OCI-LY1 (cell line): ENCODE data around the gene DCTN4.

Experiments used
- EZH2 ChIP-seq: fragments of 200-600 bp; sonication (generic), shearing (Covaris generic); IDR thresholded peaks from 2 replicates; pipeline ENCODE4 v1.8.0; 2017; ENCODE audit warnings: borderline replicate concordance, mixed run types, mild to moderate bottlenecking, antibody characterized with exemption, low read length, moderate library complexity, mixed read lengths
- TF ChIP-seq, protein P1 (sequence below): fragments of 200-600 bp; sonication (generic), shearing (Covaris generic); IDR thresholded peaks from 2 replicates; pipeline ENCODE4 v1.5.1; 2017; ENCODE audit warnings: mild to moderate bottlenecking, antibody characterized with exemption, low read length, moderate library complexity, mixed read lengths

DNA sequence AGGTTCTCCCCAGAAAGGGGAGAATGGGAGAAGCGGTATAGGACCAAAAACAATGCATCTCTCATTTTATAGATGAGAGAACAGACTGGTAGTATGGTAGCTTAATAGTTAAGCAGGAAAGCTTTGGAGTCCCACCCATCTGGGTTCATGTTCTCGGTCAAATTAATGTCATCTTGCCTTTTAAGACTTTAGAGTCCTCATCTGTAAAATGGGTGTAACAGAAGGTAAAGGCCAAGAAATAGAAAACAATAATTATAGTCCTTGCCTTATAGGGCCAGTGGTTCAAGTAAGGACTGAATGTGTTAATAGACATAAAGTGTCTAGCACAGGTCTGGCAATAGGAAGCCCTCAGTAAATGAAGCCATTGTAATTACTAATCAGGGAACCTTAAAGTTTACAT is 36.1 kb upstream of the DCTN4 start:
- TF ChIP-seq, protein P1, sequence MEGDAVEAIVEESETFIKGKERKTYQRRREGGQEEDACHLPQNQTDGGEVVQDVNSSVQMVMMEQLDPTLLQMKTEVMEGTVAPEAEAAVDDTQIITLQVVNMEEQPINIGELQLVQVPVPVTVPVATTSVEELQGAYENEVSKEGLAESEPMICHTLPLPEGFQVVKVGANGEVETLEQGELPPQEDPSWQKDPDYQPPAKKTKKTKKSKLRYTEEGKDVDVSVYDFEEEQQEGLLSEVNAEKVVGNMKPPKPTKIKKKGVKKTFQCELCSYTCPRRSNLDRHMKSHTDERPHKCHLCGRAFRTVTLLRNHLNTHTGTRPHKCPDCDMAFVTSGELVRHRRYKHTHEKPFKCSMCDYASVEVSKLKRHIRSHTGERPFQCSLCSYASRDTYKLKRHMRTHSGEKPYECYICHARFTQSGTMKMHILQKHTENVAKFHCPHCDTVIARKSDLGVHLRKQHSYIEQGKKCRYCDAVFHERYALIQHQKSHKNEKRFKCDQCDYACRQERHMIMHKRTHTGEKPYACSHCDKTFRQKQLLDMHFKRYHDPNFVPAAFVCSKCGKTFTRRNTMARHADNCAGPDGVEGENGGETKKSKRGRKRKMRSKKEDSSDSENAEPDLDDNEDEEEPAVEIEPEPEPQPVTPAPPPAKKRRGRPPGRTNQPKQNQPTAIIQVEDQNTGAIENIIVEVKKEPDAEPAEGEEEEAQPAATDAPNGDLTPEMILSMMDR = no peak
- no peak for TF ChIP-seq EZH2
